H1 (cell line): ENCODE data around the gene CYYR1. TPM values are rescaled to one million over a fixed set of nuclear protein-coding genes. Genes with fewer than 3 reads are reported as not detected.

ENCODE experiments used
- CTCF ChIA-PET: fragments of 300-600 bp; sonication (Branson Sonifier 250); formaldehyde crosslinking; loops from one replicate; lab custom pipeline; 2021; ENCODE audit not compliant: partially characterized antibody; lab: Charles Lee
- POLR2A ChIA-PET: fragments of 300-600 bp; sonication (Branson Sonifier 250); formaldehyde crosslinking; loops from one replicate; lab custom pipeline; 2021; ENCODE audit warnings: inconsistent platforms; ENCODE audit not compliant: partially characterized antibody; lab: Charles Lee
- DNase-seq, 2 experiments: peaks; one replicate each; pipeline versions ENCODE4 v3.0.0 to v3.0.0-alpha.2; 2010 to 2022; ENCODE audit warnings: low spot score in 2 of 2, low read depth in 1 of 2, mixed read lengths in 1 of 2
- FAIRE-seq: peaks from 2 replicates; lab custom pipeline; 2011; peaks lifted over from hg19 to GRCh38; lab: Jason Lieb, UNC
- H2AFZ ChIP-seq: 2 replicates; pipeline ENCODE4 v1.8.1; 2012; ENCODE audit warnings: low read length, inconsistent platforms
- H2AK5ac ChIP-seq: 2 replicates; pipeline ENCODE4 v1.6.1; 2013; ENCODE audit warnings: low read depth, low read length
- H2BK120ac ChIP-seq: replicated peaks from 2 replicates; pipeline ENCODE3; 2013; ENCODE audit warnings: low read depth, low read length, inconsistent platforms
- H2BK12ac ChIP-seq: 2 replicates; pipeline ENCODE4 v1.6.1; 2013; ENCODE audit warnings: low read depth, low read length
- H2BK15ac ChIP-seq: 2 replicates; pipeline ENCODE4 v1.6.1; 2013; ENCODE audit warnings: low read length
- H2BK20ac ChIP-seq: 2 replicates; pipeline ENCODE4 v1.6.1; 2013; ENCODE audit warnings: low read length
- H2BK5ac ChIP-seq: 2 replicates; pipeline ENCODE4 v1.6.1; 2013; ENCODE audit warnings: low read depth, low read length
- H3K14ac ChIP-seq: 2 replicates; pipeline ENCODE4 v1.6.1; 2013; ENCODE audit warnings: inconsistent platforms; ENCODE audit not compliant: insufficient read length
- H3K18ac ChIP-seq: 2 replicates; pipeline ENCODE4 v1.6.1; 2013; ENCODE audit warnings: low read length; ENCODE audit errors: extremely low read depth
- H3K23ac ChIP-seq: 2 replicates; pipeline ENCODE4 v1.6.1; 2013; ENCODE audit warnings: inconsistent platforms; ENCODE audit not compliant: insufficient read length
- H3K23me2 ChIP-seq: 2 replicates; pipeline ENCODE4 v1.6.1; 2013; ENCODE audit warnings: low read depth, low read length
- H3K27ac ChIP-seq: 2 replicates; pipeline ENCODE4 v1.6.1; 2011; ENCODE audit warnings: low read depth, low read length, inconsistent platforms
- H3K27me3 ChIP-seq, 4 experiments: replicated peaks in 1 of 4; 1 replicate in 1 of 4; 2 replicates in 3 of 4; pipeline versions ENCODE4 v1.6.1 to v1.8.1; 2011 to 2013; ENCODE audit warnings: low read length in 3 of 4, mild to moderate bottlenecking in 3 of 4, inconsistent platforms in 2 of 4, mixed read lengths in 2 of 4, moderate library complexity in 1 of 4; ENCODE audit not compliant: control insufficient read depth in 3 of 4, insufficient read depth in 3 of 4; ENCODE audit errors: extremely low read depth in 1 of 4
- H3K36me3 ChIP-seq, 4 experiments: 2 replicates each; pipeline versions ENCODE4 v1.6.1 to v1.8.1; 2011 to 2013; ENCODE audit warnings: mild to moderate bottlenecking in 4 of 4, low read length in 3 of 4, moderate library complexity in 2 of 4, control low read depth in 1 of 4, inconsistent platforms in 1 of 4; ENCODE audit not compliant: insufficient read depth in 4 of 4, control insufficient read depth in 2 of 4
- H3K4ac ChIP-seq: replicated peaks from 2 replicates; pipeline ENCODE3; 2013; ENCODE audit warnings: low read length, low read depth, mixed read lengths, inconsistent platforms; ENCODE audit not compliant: insufficient read length
- H3K4me1 ChIP-seq, 4 experiments: replicated peaks in 1 of 4; 1 replicate in 1 of 4; 2 replicates in 3 of 4; pipeline versions ENCODE4 v1.6.1 to v1.8.1; 2011 to 2013; ENCODE audit warnings: low read length in 3 of 4, inconsistent platforms in 2 of 4, mixed read lengths in 1 of 4; ENCODE audit not compliant: insufficient read depth in 4 of 4, control insufficient read depth in 3 of 4
- H3K4me2 ChIP-seq, 2 experiments: 2 replicates each; pipeline versions ENCODE4 v1.6.1 to v1.8.1; 2011 to 2013; ENCODE audit warnings: low read depth in 2 of 2, low read length in 2 of 2, control low read depth in 1 of 2, inconsistent platforms in 1 of 2, mild to moderate bottlenecking in 1 of 2; ENCODE audit not compliant: insufficient read depth in 1 of 2
- H3K4me3 ChIP-seq, 4 experiments: fragments of 200-600, 300-600 bp in 1 of 4; sonication (generic), shearing (Covaris generic), sonication (Bioruptor Twin) in 1 of 4; 2 replicates each; pipeline versions ENCODE4 v1.5.1 to v1.8.1; 2011 to 2016; ENCODE audit warnings: low read length in 4 of 4, low read depth in 3 of 4, control low read depth in 2 of 4, inconsistent platforms in 2 of 4, mild to moderate bottlenecking in 2 of 4, mixed read lengths in 1 of 4, moderate library complexity in 1 of 4; ENCODE audit not compliant: insufficient read depth in 2 of 4; ENCODE audit errors: extremely low read depth in 1 of 4
- H3K56ac ChIP-seq: replicated peaks from 2 replicates; pipeline ENCODE3; 2013; ENCODE audit warnings: low read depth, mild to moderate bottlenecking, mixed read lengths, low read length, inconsistent platforms; ENCODE audit not compliant: insufficient read length
- H3K79me1 ChIP-seq: 2 replicates; pipeline ENCODE4 v1.6.1; 2013; ENCODE audit warnings: low read depth, low read length, control low read depth
- H3K79me2 ChIP-seq, 2 experiments: 2 replicates each; pipeline versions ENCODE4 v1.6.1 to v1.8.1; 2012 to 2013; ENCODE audit warnings: low read length in 2 of 2, mild to moderate bottlenecking in 2 of 2, inconsistent platforms in 1 of 2; ENCODE audit not compliant: insufficient read depth in 2 of 2, control insufficient read depth in 1 of 2
- H3K9ac ChIP-seq, 4 experiments: replicated peaks in 1 of 4; 1 replicate in 1 of 4; 2 replicates in 3 of 4; pipeline versions ENCODE4 v1.6.1 to v1.8.1; 2011 to 2013; ENCODE audit warnings: low read depth in 3 of 4, low read length in 3 of 4, control low read depth in 2 of 4, mild to moderate bottlenecking in 2 of 4, moderate library complexity in 2 of 4, inconsistent platforms in 1 of 4; ENCODE audit errors: extremely low read depth in 1 of 4
- H3K9me3 ChIP-seq, 2 experiments: 2 replicates each; pipeline versions ENCODE4 v1.6.1 to v1.8.1; 2012 to 2013; ENCODE audit warnings: mild to moderate bottlenecking in 2 of 2, moderate library complexity in 2 of 2, control low read depth in 1 of 2, inconsistent platforms in 1 of 2, low read depth in 1 of 2, low read length in 1 of 2, mixed read lengths in 1 of 2; ENCODE audit not compliant: insufficient read depth in 2 of 2
- H4K20me1 ChIP-seq, 2 experiments: replicated peaks in 1 of 2; 2 replicates each; pipeline versions ENCODE3 to v1.8.1; 2011 to 2013; ENCODE audit warnings: inconsistent platforms in 2 of 2, low read length in 2 of 2, mild to moderate bottlenecking in 1 of 2; ENCODE audit not compliant: insufficient read depth in 2 of 2, control insufficient read depth in 1 of 2
- H4K5ac ChIP-seq: 2 replicates; pipeline ENCODE4 v1.6.1; 2013; ENCODE audit warnings: low read length, low read depth, mixed read lengths, inconsistent platforms; ENCODE audit not compliant: insufficient read length
- H4K8ac ChIP-seq: 2 replicates; pipeline ENCODE4 v1.8.0; 2013; ENCODE audit warnings: mild to moderate bottlenecking, moderate library complexity, low read length, inconsistent platforms; ENCODE audit not compliant: insufficient read depth; ENCODE audit errors: extremely low read depth
- H4K91ac ChIP-seq: replicated peaks from 2 replicates; pipeline ENCODE3; 2013; ENCODE audit warnings: low read length, mixed read lengths, inconsistent platforms; ENCODE audit not compliant: insufficient read length
- CBX5 ChIP-seq: fragments of 300-800, 300-1000 bp; sonication (generic); IDR thresholded peaks from 2 replicates; pipeline ENCODE4 v1.7.1; 2016; ENCODE audit warnings: antibody characterized with exemption, low read length, low read depth
- EGR1 ChIP-seq: IDR thresholded peaks from 2 replicates; pipeline ENCODE4 v1.6.1; 2011; ENCODE audit warnings: low read depth, low read length, borderline replicate concordance
- EP300 ChIP-seq, 2 experiments: IDR thresholded peaks; 1 replicate in 1 of 2; 2 replicates in 1 of 2; pipeline ENCODE4 v1.6.1; 2011 to 2012; ENCODE audit warnings: low read depth in 2 of 2, low read length in 2 of 2, mild to moderate bottlenecking in 2 of 2, borderline replicate concordance in 1 of 2, inconsistent platforms in 1 of 2, moderate library complexity in 1 of 2
- KDM1A ChIP-seq: fragments of 200-600, 300-600 bp; sonication (generic); IDR thresholded peaks from 2 replicates; pipeline ENCODE4 v1.7.1; 2016; ENCODE audit warnings: mild to moderate bottlenecking, low read length, borderline replicate concordance
- KDM5A ChIP-seq: fragments of 200-600 bp; IDR thresholded peaks from 2 replicates; pipeline ENCODE4 v1.7.1; 2012; ENCODE audit warnings: mild to moderate bottlenecking, low read length, inconsistent platforms, mixed read lengths
- MAFK ChIP-seq: IDR thresholded peaks from 2 replicates; pipeline ENCODE4 v1.6.1; 2012; ENCODE audit warnings: low read depth, mild to moderate bottlenecking, improper control_type of control experiment, low read length
- NANOG ChIP-seq: IDR thresholded peaks from 2 replicates; pipeline ENCODE4 v1.6.1; 2011; ENCODE audit warnings: low read length, low read depth, mild to moderate bottlenecking, inconsistent platforms; ENCODE audit not compliant: insufficient read depth, poor library complexity, severe bottlenecking
- RAD21 ChIP-seq, 2 experiments: IDR thresholded peaks in 1 of 2; conservative IDR thresholded peaks in 1 of 2; 2 replicates each; pipeline ENCODE4 v1.6.1; 2011; ENCODE audit warnings: low read depth in 2 of 2, low read length in 2 of 2, improper control_type of control experiment in 1 of 2, inconsistent platforms in 1 of 2, mild to moderate bottlenecking in 1 of 2, moderate library complexity in 1 of 2
- SP2 ChIP-seq: IDR thresholded peaks from 2 replicates; pipeline ENCODE4 v1.6.1; 2012; ENCODE audit warnings: mild to moderate bottlenecking, low read length, inconsistent platforms
- SUZ12 ChIP-seq: fragments of 200-600 bp; sonication (generic); IDR thresholded peaks from 2 replicates; pipeline ENCODE4 v1.6.1; 2012; ENCODE audit warnings: mild to moderate bottlenecking, inconsistent platforms, low read length, moderate library complexity, mixed read lengths
- WGBS, 2 experiments: shearing (Covaris generic) in 1 of 2; methylation state at CpG; one replicate each; pipeline versions ENCODE4 v1.1.6 to v1.1.7; 2013 to 2015; ENCODE audit warnings: low lambda C conversion rate in 2 of 2, mixed read lengths in 2 of 2, inconsistent platforms in 1 of 2, low coverage in 1 of 2, missing lambda C conversion rate in 1 of 2; ENCODE audit not compliant: insufficient replicate concordance in 2 of 2, insufficient coverage in 1 of 2, insufficient read length in 1 of 2; ENCODE audit errors: extremely low coverage in 1 of 2, missing lambda C conversion rate in 1 of 2; 5-methylcytosine and 5-hydroxymethylcytosine counted together
- polyA plus RNA-seq, 7 experiments: library from polyadenylated mRNA; depleted of rRNA in 3 of 7; stranded (reverse) in 5 of 7; unstranded in 2 of 7; fragments of >200 nt in 5 of 7; fragments of 200-250 nt in 2 of 7; gene quantifications; 1 replicate in 5 of 7; 2 replicates in 1 of 7; 4 replicates in 1 of 7; pipeline versions ENCODE4 v1.2.1 to v1.2.3, GENCODE V29; 2011 to 2013; ENCODE audit warnings: missing spikeins in 2 of 7, mixed read lengths in 2 of 7
- total RNA-seq: library from RNA; stranded (reverse); fragmentation: NEBNext Ultra II Directional; extraction: Animal tissue kit (Norgen Biotek cat#: 25700); gene quantifications from 2 replicates; pipeline ENCODE4 v1.2.1, GENCODE V29; 2021

Gene CYYR1
- total and polyA plus RNA-seq, 2 of the 8 experiments (the other 6 are each of a cell fraction or from before 2014, with no cell fraction given), result 12.2 to 37.9 TPM

- DNase-seq (no peak), FAIRE-seq (no peak)
- Histone ChIP-seq H3K9ac (no peak overlapping the region), H2BK12ac (no peak overlapping the region), H3K4ac (no peak overlapping the region), H4K8ac (no peak overlapping the region), H3K27me3 (no peaks in the 10 kb centered on the region), H2BK20ac (no peak overlapping the region), H3K4me3 (no peak overlapping the region), H4K20me1 (no peaks in the 10 kb centered on the region), H3K18ac (no peak overlapping the region), H3K4me2 (no peak overlapping the region), H3K79me1 (no peaks in the 10 kb centered on the region), H2BK5ac (no peak overlapping the region), H3K36me3 (no peaks in the 10 kb centered on the region), H2BK120ac (no peak overlapping the region), H3K14ac (no peak overlapping the region), H4K91ac (no peak overlapping the region), H3K56ac (no peak overlapping the region), H3K27ac (no peak overlapping the region), H2AK5ac (no peak overlapping the region), H3K4me1 (no peaks in the 10 kb centered on the region), H3K9me3 (no peaks in the 10 kb centered on the region), H2AFZ (no peak overlapping the region), H4K5ac (no peak overlapping the region), H3K23ac (no peak overlapping the region), H3K23me2 (no peaks in the 10 kb centered on the region), H2BK15ac (no peak overlapping the region), H3K79me2 (no peaks in the 10 kb centered on the region)
- TF ChIP-seq MAFK (no peak), NANOG (no peak), CBX5 (no peak), EP300 (IDR thresholded peaks at IDR 0.05; ENCODE audit: borderline replicate concordance in 1 of 2, low read depth in 2 of 2, low read length in 2 of 2) (no peak), KDM1A (no peak), SUZ12 (no peak), SP2 (no peak), EGR1 (no peak), RAD21 (IDR thresholded peaks at IDR 0.05 in 1 of 2, conservative IDR thresholded peaks at IDR 0.05 in 1 of 2; ENCODE audit: low read depth in 2 of 2, low read length in 2 of 2) (no peak), KDM5A (no peak)
- WGBS, 2 experiments, result 93% methylated on average over 8 of the region's 8 CpGs; no CpG with 5 or more reads in 1 of the 2 experiments
- ChIA-PET POLR2A (interaction anchor here (0.6 kb wide), 1 partner anchor 728 kb away, joined by 3 read pairs; no protein-coding TSS in a partner anchor), CTCF (no interaction called here)
Observed at GRCh38 chr21:26470351-26471098, 102.6 kb downstream of the CYYR1 start.
